ENCODE data around the gene STAG1.

DNA sequence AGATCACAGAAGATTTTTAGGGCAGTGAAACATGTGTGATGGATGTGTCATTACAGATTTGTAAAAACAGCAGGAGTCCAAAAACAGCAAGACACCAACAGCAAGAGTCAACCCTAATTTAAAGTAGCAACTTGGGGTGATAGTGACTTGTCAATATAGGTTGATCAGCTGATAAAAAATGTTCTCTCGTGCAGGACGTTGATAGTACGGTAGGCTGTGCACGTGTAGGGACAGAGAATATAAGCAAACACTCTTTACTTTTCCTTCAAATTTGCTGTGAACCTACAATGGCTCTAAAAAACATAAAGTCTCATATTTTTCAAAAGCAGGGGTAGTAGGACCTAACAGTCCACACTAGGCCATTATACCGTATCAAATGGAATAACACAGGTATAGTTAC, 120.8 kb downstream of the STAG1 start:
- no peak for TF ChIP-seq POLR2A (IDR thresholded peaks at IDR 0.05; ENCODE audit: low read length)
- no peak for TF ChIP-seq GATA1 (IDR thresholded peaks at IDR 0.05; ENCODE audit: low read depth, low read length)
